Loucy (cell line): Measurements from ENCODE around the gene LZTS3.
A peak's percentile ranks its signal among the peaks of the same experiment; 100 is the strongest.
"Not testable (repeated sequence)": the region's sequence is repeated elsewhere in the genome, so short reads cannot be mapped to it uniquely, and the experiment has no call there.

ENCODE experiments used
- H2AFZ ChIP-seq: fragments of 200-600 bp; sonication (generic); 2 replicates; pipeline ENCODE4 v1.6.0; 2016; ENCODE audit warnings: antibody characterized with exemption, mild to moderate bottlenecking, low read length, moderate library complexity
- H3F3A ChIP-seq: fragments of 200-600 bp; 2 replicates; pipeline ENCODE4 v1.6.0; 2016; ENCODE audit warnings: antibody characterized with exemption, low read depth, mild to moderate bottlenecking
- H3K27me3 ChIP-seq: fragments of 200-600 bp; sonication (generic); 2 replicates; pipeline ENCODE4 v1.6.1; 2014; ENCODE audit warnings: low read length, mild to moderate bottlenecking; ENCODE audit not compliant: insufficient read depth, poor library complexity, severe bottlenecking
- H3K36me3 ChIP-seq: fragments of 200-600 bp; sonication (generic); 2 replicates; pipeline ENCODE4 v1.6.1; 2016; ENCODE audit warnings: low read length; ENCODE audit not compliant: insufficient read depth
- H3K4me1 ChIP-seq: fragments of 200-600 bp; sonication (generic); 2 replicates; pipeline ENCODE4 v1.5.1; 2014; ENCODE audit warnings: low read length, mild to moderate bottlenecking; ENCODE audit not compliant: insufficient read depth, poor library complexity, severe bottlenecking
- H3K4me2 ChIP-seq: fragments of 200-600 bp; sonication (generic); 2 replicates; pipeline ENCODE4 v1.6.0; 2014; ENCODE audit warnings: antibody characterized with exemption, low read length, low read depth, mild to moderate bottlenecking; ENCODE audit not compliant: poor library complexity, severe bottlenecking
- H3K4me3 ChIP-seq: fragments of 200-600 bp; sonication (generic); 2 replicates; pipeline ENCODE4 v1.5.1; 2014; ENCODE audit warnings: low read length, mild to moderate bottlenecking, mixed read lengths; ENCODE audit not compliant: poor library complexity, severe bottlenecking
- H3K79me2 ChIP-seq: fragments of 200-600 bp; sonication (generic); 2 replicates; pipeline ENCODE4 v1.6.1; 2014; ENCODE audit warnings: low read length; ENCODE audit not compliant: insufficient read depth
- H3K9ac ChIP-seq: fragments of 200-600 bp; sonication (generic); 2 replicates; pipeline ENCODE4 v1.6.0; 2014; ENCODE audit warnings: mild to moderate bottlenecking, low read depth, low read length, moderate library complexity; ENCODE audit not compliant: poor library complexity, severe bottlenecking
- H3K9me2 ChIP-seq: fragments of 200-600 bp; sonication (generic); replicated peaks from 2 replicates; pipeline ENCODE4 v1.6.1; 2016; ENCODE audit warnings: low read depth, low read length, mixed read lengths
- H3K9me3 ChIP-seq: fragments of 200-600 bp; sonication (generic); 2 replicates; pipeline ENCODE4 v1.6.1; 2014; ENCODE audit warnings: mild to moderate bottlenecking, antibody characterized with exemption, low read length, low read depth; ENCODE audit not compliant: insufficient read depth
- H4K20me1 ChIP-seq: fragments of 200-600 bp; sonication (generic); 2 replicates; pipeline ENCODE4 v1.6.0; 2014; ENCODE audit warnings: antibody characterized with exemption, low read length, mild to moderate bottlenecking; ENCODE audit not compliant: insufficient read depth, poor library complexity, severe bottlenecking
- CTCF ChIP-seq: fragments of 200-600 bp; sonication (generic); conservative IDR thresholded peaks from 2 replicates; pipeline ENCODE4 v1.5.1; 2014; ENCODE audit warnings: mild to moderate bottlenecking, antibody characterized with exemption, low read length
- EZH2phosphoT487 ChIP-seq: fragments of 200-600 bp; IDR thresholded peaks from 2 replicates; pipeline ENCODE4 v1.6.1; 2018; ENCODE audit warnings: antibody characterized with exemption, mild to moderate bottlenecking, moderate library complexity, borderline replicate concordance

LZTS3 gene

DNA sequence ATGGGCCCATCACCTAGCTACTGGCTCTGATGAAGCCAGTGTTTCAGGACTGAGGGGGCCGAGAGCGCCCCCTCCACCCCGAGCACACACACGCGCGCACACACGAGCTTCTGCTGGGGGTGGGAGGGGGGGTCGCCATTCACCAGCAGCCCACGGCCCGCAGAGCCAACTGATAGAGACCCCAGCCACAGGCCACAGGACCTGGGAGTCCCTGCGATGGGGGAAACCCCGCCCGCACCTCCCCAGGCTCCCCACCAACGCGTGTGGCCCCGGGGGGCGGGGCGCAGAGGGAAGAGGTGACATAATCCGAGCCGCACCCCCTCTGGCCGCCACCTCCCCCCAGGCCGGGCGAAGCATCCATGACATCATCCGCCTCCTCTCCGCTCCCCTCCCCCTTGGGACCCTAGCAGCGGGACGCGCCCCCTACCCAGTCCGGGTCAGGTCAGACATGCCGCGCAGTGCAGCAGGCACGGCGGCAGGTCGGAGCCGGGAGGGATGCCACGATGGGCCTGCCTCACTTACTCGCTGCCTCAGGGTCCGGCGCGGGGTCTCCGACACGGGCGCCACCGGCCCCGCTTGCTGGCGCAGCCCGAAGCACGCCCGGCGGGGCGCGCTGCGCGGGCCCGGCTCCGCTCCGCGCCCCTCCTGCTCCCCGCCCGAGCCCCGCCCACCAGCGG, at the start of gene LZTS3:
Gene LZTS3 (minus strand): TSS at position 617 of the 677 bp plus-strand sequence. CDS start 6,386 bp downstream, outside the sequence.
- Histone ChIP-seq H4K20me1 (no peaks in the 10 kb centered on the region), H3K36me3 (no peaks in the 10 kb centered on the region), H3K4me1 (peaks cover 4% of the 10 kb centered on the region), H3K79me2 (no peaks in the 10 kb centered on the region), H2AFZ (peak within 1 kb of the TSS; percentile 92), H3K4me2 (peak within 1 kb of the TSS; percentile 80), H3K9me3 (no peaks in the 10 kb centered on the region), H3K9me2 (no peaks in the 10 kb centered on the region), H3F3A (no peaks in the 10 kb centered on the region), H3K9ac (peak within 1 kb of the TSS; percentile 54), H3K4me3 (peak within 1 kb of the TSS; percentile 87), H3K27me3 (no peaks in the 10 kb centered on the region)
- TF ChIP-seq CTCF (no peak), EZH2phosphoT487 (no peak)

GRCh38 chr20:3221398-3222226, 48.3 kb upstream of the LZTS3 start:
- Histone ChIP-seq H3K4me2 (no peak overlapping the region), H3F3A (no peaks in the 10 kb centered on the region), H3K27me3 (no peaks in the 10 kb centered on the region), H3K4me3 (no peak overlapping the region), H3K9ac (no peak overlapping the region), H3K9me2 (no peaks in the 10 kb centered on the region), H3K4me1 (peaks cover 17% of the 10 kb centered on the region), H3K9me3 (no peaks in the 10 kb centered on the region), H2AFZ (no peak overlapping the region), H4K20me1 (no peaks in the 10 kb centered on the region), H3K36me3 (peaks cover 6% of the 10 kb centered on the region; the same call in 1 of the 2 replicates), H3K79me2 (no peaks in the 10 kb centered on the region)
- TF ChIP-seq CTCF (no peak), EZH2phosphoT487 (no peak)

- no peaks in the 10 kb centered on the region for H3K79me2 ChIP-seq
- no peaks in the 10 kb centered on the region for H3F3A ChIP-seq
- H3K36me3 ChIP-seq: peaks cover 5% of the 10 kb centered on the region; the same call in 1 of the 2 replicates
- no peak overlapping the region for H2AFZ ChIP-seq
- no peaks in the 10 kb centered on the region for H3K9me3 ChIP-seq
- no peaks in the 10 kb centered on the region for H3K9me2 ChIP-seq
- no peak overlapping the region for H3K4me2 ChIP-seq
- H4K20me1 ChIP-seq: no peaks in the 10 kb centered on the region
- H3K27me3 ChIP-seq: no peaks in the 10 kb centered on the region
- H3K4me3 ChIP-seq: no peak overlapping the region
- TF ChIP-seq EZH2phosphoT487: no peak
- peak; percentile 88 for TF ChIP-seq CTCF
- H3K4me1 ChIP-seq: peaks cover 14% of the 10 kb centered on the region
- H3K9ac ChIP-seq: no peak overlapping the region
Measured at GRCh38 chr20:3218307-3218988, 45.1 kb upstream of the LZTS3 start.

GRCh38 chr20:3215359-3215917, 42.1 kb upstream of the LZTS3 start:
- H3K4me1 ChIP-seq, H3K36me3 ChIP-seq, H3K9me3 ChIP-seq, H3K4me3 ChIP-seq, H3K9ac ChIP-seq, H2AFZ ChIP-seq, H3K27me3 ChIP-seq, H3F3A ChIP-seq, H3K4me2 ChIP-seq, H4K20me1 ChIP-seq, H3K9me2 ChIP-seq: not testable (repeated sequence)
- peaks cover 15% of the 10 kb centered on the region for H3K79me2 ChIP-seq
